Esophagus muscularis mucosa (tissue), 3 donors: ENCODE data around the gene SMIM38.
"Not testable (repeated sequence)": the region's sequence is repeated elsewhere in the genome, so short reads cannot be mapped to it uniquely, and the experiment has no call there.

Experiments
- POLR2A ChIP-seq: fragments of 450-650 bp; IDR thresholded peaks from one replicate; pipeline ENCODE4 v1.6.1; 2017; ENCODE audit warnings: antibody characterized with exemption, moderate library complexity, mild to moderate bottlenecking, low read depth
- POLR2AphosphoS5 ChIP-seq, 2 donors: sonication (generic); formaldehyde crosslinking; IDR thresholded peaks; one replicate each; pipeline ENCODE4 v1.6.1; 2017; ENCODE audit warnings: antibody characterized with exemption in 2 of 2
- TF ChIP-seq, protein P1 (sequence below), 3 experiments: fragments of 200-600 bp in 2 of 3; fragments of 450-650 bp in 1 of 3; sonication (generic) in 2 of 3; IDR thresholded peaks; one replicate each; pipeline ENCODE4 v1.5.1; 2017 to 2019; ENCODE audit warnings: antibody characterized with exemption in 3 of 3, mild to moderate bottlenecking in 2 of 3, moderate library complexity in 1 of 3

- TF ChIP-seq POLR2A; POLR2AphosphoS5 (IDR thresholded peaks at IDR 0.05): not testable (repeated sequence)
- TF ChIP-seq, protein P1, sequence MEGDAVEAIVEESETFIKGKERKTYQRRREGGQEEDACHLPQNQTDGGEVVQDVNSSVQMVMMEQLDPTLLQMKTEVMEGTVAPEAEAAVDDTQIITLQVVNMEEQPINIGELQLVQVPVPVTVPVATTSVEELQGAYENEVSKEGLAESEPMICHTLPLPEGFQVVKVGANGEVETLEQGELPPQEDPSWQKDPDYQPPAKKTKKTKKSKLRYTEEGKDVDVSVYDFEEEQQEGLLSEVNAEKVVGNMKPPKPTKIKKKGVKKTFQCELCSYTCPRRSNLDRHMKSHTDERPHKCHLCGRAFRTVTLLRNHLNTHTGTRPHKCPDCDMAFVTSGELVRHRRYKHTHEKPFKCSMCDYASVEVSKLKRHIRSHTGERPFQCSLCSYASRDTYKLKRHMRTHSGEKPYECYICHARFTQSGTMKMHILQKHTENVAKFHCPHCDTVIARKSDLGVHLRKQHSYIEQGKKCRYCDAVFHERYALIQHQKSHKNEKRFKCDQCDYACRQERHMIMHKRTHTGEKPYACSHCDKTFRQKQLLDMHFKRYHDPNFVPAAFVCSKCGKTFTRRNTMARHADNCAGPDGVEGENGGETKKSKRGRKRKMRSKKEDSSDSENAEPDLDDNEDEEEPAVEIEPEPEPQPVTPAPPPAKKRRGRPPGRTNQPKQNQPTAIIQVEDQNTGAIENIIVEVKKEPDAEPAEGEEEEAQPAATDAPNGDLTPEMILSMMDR (IDR thresholded peaks at IDR 0.05) = not testable (repeated sequence)
Observed at GRCh38 chr11:69140161-69140560, 15.6 kb upstream of the SMIM38 start.
